ENCODE data around the gene DISP3. TPM values are rescaled to one million over a fixed set of nuclear protein-coding genes. Genes with fewer than 3 reads are reported as not detected.

DISP3 gene
- total and polyA plus RNA-seq, 2 of the 13 experiments (the other 11 are each of a cell fraction or from before 2014, with no cell fraction given): 0.08 to 0.13 TPM

DNA sequence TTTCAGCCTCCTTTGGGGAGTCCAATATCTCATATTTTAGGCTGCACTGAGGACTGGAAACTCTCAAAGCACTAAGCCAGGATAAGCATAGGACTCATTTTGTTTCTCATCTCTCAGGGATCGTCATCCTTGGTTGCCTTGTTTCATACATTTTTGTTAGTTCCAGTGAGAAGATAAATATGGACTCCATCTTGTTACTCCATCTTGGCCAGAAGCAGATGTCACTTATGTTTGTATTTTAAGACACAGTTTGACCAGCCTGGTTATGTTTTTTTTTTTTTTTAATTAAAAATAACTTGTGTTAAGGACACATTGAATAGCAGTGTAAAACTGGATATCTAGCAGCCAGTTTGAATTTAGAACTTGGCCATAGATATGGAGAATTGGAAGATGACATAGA is 34.7 kb downstream of the DISP3 start:
- Histone ChIP-seq H3K36me3 (replicated peaks in 1 of 2; ENCODE audit: control insufficient read depth in 1 of 2, insufficient read depth in 2 of 2, low read length in 2 of 2) (no peaks in the 10 kb centered on the region), H3K27ac (ENCODE audit: extremely low read length, insufficient read depth, low read length) (no peak overlapping the region), H3K4me1 (ENCODE audit: insufficient read depth, low read length) (no peaks in the 10 kb centered on the region), H3K9ac (ENCODE audit: insufficient read depth, low read depth, low read length) (no peak overlapping the region), H3K9me3 (ENCODE audit: low read length) (no peaks in the 10 kb centered on the region), H3K79me2 (ENCODE audit: insufficient read depth, low read length) (no peaks in the 10 kb centered on the region), H4K20me1 (ENCODE audit: insufficient read depth, low read length) (no peaks in the 10 kb centered on the region), H3K4me2 (ENCODE audit: low read depth, low read length) (no peak overlapping the region), H2AFZ (ENCODE audit: low read length) (no peak overlapping the region), H3K27me3 (ENCODE audit: control insufficient read depth in 1 of 2, insufficient read depth in 2 of 2, low read length in 2 of 2) (peaks cover 0 to 10% of the 10 kb centered on the region in 2 experiments; a peak in 2 of 5 replicates), H3K4me3 (replicated peaks in 1 of 3; ENCODE audit: insufficient read depth in 1 of 3, low read depth in 2 of 3, low read length in 3 of 3) (no peak overlapping the region)
- ChIA-PET CTCF (ENCODE audit: low intra/inter-chr PET ratio, low total read pairs) (no interaction called here), POLR2A (no interaction called here)
- DNase-seq (ENCODE audit: low spot score) (no peak), ATAC-seq (no peak), FAIRE-seq (no peak)
- WGBS (ENCODE audit: low lambda C conversion rate): 3% methylated on average over 1 of the region's 1 CpG
- intact Hi-C loops (cut with micrococcal nuclease; ENCODE audit: unreplicated experiment): no loop called here
- BruUV-seq (replicated peaks): no TSS peak
- in situ Hi-C loops (cut with HindIII; ENCODE audit: extremely low pct_ligation_motif_present, low pct_unique_long_range_greater_than_20kb): no loop called here
- TF ChIP-seq ZSCAN9 (CRISPR knock-in tag; IDR thresholded peaks at IDR 0.05; ENCODE audit: borderline replicate concordance) (no peak), POLR2AphosphoS2 (IDR thresholded peaks at IDR 0.05; ENCODE audit: low read depth, low read length) (no peak), MATR3 (CRISPR knock-in tag; IDR thresholded peaks at IDR 0.05) (no peak), ZSCAN21 (CRISPR knock-in tag; IDR thresholded peaks at IDR 0.05; ENCODE audit: borderline replicate concordance) (no peak), HMGA1 (CRISPR knock-in tag; conservative IDR thresholded peaks at IDR 0.05) (no peak), DNMT1 (CRISPR knock-in tag; IDR thresholded peaks at IDR 0.05) (no peak), ZNF121 (CRISPR knock-in tag; IDR thresholded peaks at IDR 0.05) (no peak), PHF21A (CRISPR knock-in tag; IDR thresholded peaks at IDR 0.05) (no peak), RERE (CRISPR knock-in tag; IDR thresholded peaks at IDR 0.05; ENCODE audit: low read depth) (no peak), AGO1 (IDR thresholded peaks at IDR 0.05; ENCODE audit: low read depth, low read length, poor library complexity, severe bottlenecking) (no peak), STAG1 (CRISPR knock-in tag; IDR thresholded peaks at IDR 0.05) (no peak), ZNF562 (CRISPR knock-in tag; IDR thresholded peaks at IDR 0.05; ENCODE audit: borderline replicate concordance) (no peak), ZNF343 (CRISPR knock-in tag; IDR thresholded peaks at IDR 0.05) (no peak), ZBTB38 (CRISPR knock-in tag; IDR thresholded peaks at IDR 0.05) (no peak)
- TF ChIP-seq, protein P1, sequence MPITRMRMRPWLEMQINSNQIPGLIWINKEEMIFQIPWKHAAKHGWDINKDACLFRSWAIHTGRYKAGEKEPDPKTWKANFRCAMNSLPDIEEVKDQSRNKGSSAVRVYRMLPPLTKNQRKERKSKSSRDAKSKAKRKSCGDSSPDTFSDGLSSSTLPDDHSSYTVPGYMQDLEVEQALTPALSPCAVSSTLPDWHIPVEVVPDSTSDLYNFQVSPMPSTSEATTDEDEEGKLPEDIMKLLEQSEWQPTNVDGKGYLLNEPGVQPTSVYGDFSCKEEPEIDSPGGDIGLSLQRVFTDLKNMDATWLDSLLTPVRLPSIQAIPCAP (CRISPR knock-in tag; IDR thresholded peaks at IDR 0.05; ENCODE audit: low read depth): no peak
- TF ChIP-seq, protein P2, sequence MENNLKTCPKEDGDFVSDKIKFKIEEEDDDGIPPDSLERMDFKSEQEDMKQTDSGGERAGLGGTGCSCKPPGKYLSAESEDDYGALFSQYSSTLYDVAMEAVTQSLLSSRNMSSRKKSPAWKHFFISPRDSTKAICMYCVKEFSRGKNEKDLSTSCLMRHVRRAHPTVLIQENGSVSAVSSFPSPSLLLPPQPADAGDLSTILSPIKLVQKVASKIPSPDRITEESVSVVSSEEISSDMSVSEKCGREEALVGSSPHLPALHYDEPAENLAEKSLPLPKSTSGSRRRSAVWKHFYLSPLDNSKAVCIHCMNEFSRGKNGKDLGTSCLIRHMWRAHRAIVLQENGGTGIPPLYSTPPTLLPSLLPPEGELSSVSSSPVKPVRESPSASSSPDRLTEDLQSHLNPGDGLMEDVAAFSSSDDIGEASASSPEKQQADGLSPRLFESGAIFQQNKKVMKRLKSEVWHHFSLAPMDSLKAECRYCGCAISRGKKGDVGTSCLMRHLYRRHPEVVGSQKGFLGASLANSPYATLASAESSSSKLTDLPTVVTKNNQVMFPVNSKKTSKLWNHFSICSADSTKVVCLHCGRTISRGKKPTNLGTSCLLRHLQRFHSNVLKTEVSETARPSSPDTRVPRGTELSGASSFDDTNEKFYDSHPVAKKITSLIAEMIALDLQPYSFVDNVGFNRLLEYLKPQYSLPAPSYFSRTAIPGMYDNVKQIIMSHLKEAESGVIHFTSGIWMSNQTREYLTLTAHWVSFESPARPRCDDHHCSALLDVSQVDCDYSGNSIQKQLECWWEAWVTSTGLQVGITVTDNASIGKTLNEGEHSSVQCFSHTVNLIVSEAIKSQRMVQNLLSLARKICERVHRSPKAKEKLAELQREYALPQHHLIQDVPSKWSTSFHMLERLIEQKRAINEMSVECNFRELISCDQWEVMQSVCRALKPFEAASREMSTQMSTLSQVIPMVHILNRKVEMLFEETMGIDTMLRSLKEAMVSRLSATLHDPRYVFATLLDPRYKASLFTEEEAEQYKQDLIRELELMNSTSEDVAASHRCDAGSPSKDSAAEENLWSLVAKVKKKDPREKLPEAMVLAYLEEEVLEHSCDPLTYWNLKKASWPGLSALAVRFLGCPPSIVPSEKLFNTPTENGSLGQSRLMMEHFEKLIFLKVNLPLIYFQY (CRISPR knock-in tag; IDR thresholded peaks at IDR 0.05; ENCODE audit: borderline replicate concordance): no peak

All from HepG2 (cell line).